AG04450 (cell line): ENCODE measurements around the gene LGALS9C. TPM values are rescaled to one million over a fixed set of nuclear protein-coding genes. Genes with fewer than 3 reads are reported as not detected.
"Not testable (repeated sequence)": the region's sequence is repeated elsewhere in the genome, so short reads cannot be mapped to it uniquely, and the experiment has no call there.

ENCODE experiments used
- CTCF ChIA-PET: fragments of 300-600, 350-600 bp; formaldehyde crosslinking; extraction: SDS; loops from one replicate; lab custom pipeline; 2022; ENCODE audit warnings: antibody characterized with exemption, inconsistent platforms; lab: Charles Lee
- POLR2A ChIA-PET: fragments of 350-600 bp; formaldehyde crosslinking; extraction: SDS; loops from one replicate; lab custom pipeline; 2021; ENCODE audit warnings: antibody characterized with exemption, inconsistent platforms; lab: Yijun Ruan, JAX
- DNase-seq: peaks from one replicate; pipeline ENCODE4 v3.0.0-alpha.2; 2011; ENCODE audit warnings: low read depth, low spot score
- H3K27ac ChIP-seq: one replicate; pipeline ENCODE4 v1.5.1; 2012; ENCODE audit warnings: low read depth, low read length, control low read depth
- H3K27me3 ChIP-seq: one replicate; pipeline ENCODE4 v1.6.0; 2012; ENCODE audit warnings: low read length; ENCODE audit not compliant: control insufficient read depth, insufficient read depth
- H3K4me3 ChIP-seq: 2 replicates; pipeline ENCODE4 v1.5.1; 2011; ENCODE audit warnings: mild to moderate bottlenecking, low read depth, low read length, control low read depth
- H3K9me3 ChIP-seq: 2 replicates; pipeline ENCODE4 v1.5.1; 2012; ENCODE audit warnings: low read length; ENCODE audit not compliant: control insufficient read depth, insufficient read depth
- polyA plus RNA-seq: library from polyadenylated mRNA; depleted of rRNA; stranded (reverse); fragments of >200 nt; gene quantifications from 2 replicates; pipeline ENCODE4 v1.2.3, GENCODE V29; 2011; rRNA removed
- small RNA-seq: library from RNA; depleted of rRNA; stranded (forward); fragments of <200 nt; gene quantifications from one replicate; pipeline ENCODE3, GENCODE V24; 2012; ENCODE audit warnings: low read depth; ENCODE audit not compliant: insufficient read length

LGALS9C gene
- polyA plus RNA-seq, 1 experiment: not detected

- H3K27me3 ChIP-seq, H3K9me3 ChIP-seq, H3K4me3 ChIP-seq, CTCF ChIA-PET, DNase-seq, H3K27ac ChIP-seq, POLR2A ChIA-PET: not testable (repeated sequence)
Measured at GRCh38 chr17:18542907-18543306, 66.3 kb downstream of the LGALS9C start.

Small RNAs within 50 kb of the gene (small RNA-seq; reads per million reads assigned to genes)
- gene AL353997.1 (not detected), gene AL353997.4 (not detected)

Other genes starting within 250 kb of the LGALS9C start
- gene FLII, start 218.1 kb upstream of the LGALS9C start, polyA plus RNA-seq: 192 and 235 TPM in 2 replicates
- 5.9 and 7.1 TPM in 2 replicates for gene MIEF2, start 216.1 kb upstream of the LGALS9C start, polyA plus RNA-seq
- 11.9 and 12.2 TPM in 2 replicates for gene TOP3A, start 161.8 kb upstream of the LGALS9C start, polyA plus RNA-seq
- gene SMCR8, start 161.5 kb upstream of the LGALS9C start, polyA plus RNA-seq: 8.5 and 9.1 TPM in 2 replicates
- 4.0 and 4.3 TPM in 2 replicates for gene SHMT1, start 113.2 kb upstream of the LGALS9C start, polyA plus RNA-seq
- gene EVPLL, start 99.0 kb upstream of the LGALS9C start, polyA plus RNA-seq: not detected in 2 replicates
- not detected in 2 replicates for gene TBC1D28, start 167.6 kb downstream of the LGALS9C start, polyA plus RNA-seq
- 4.0 and 4.8 TPM in 2 replicates for gene FOXO3B, start 205.5 kb downstream of the LGALS9C start, polyA plus RNA-seq